HFFc6 (cell line): Measurements from ENCODE around the gene ATP6V0B. TPM values are rescaled to one million over a fixed set of nuclear protein-coding genes. Genes with fewer than 3 reads are reported as not detected.

Experiments
- DNase-seq: peaks from one replicate; pipeline ENCODE4 v3.0.0-alpha.2; 2018
- H3K27ac Mint-ChIP-seq: 2 replicates; pipeline ENCODE4 v1.8.0; 2020; ENCODE audit warnings: mild to moderate bottlenecking, mixed read lengths
- H3K27me3 Mint-ChIP-seq: 2 replicates; pipeline ENCODE4 v1.8.0; 2021; ENCODE audit warnings: mild to moderate bottlenecking, moderate library complexity, mixed read lengths; ENCODE audit not compliant: insufficient read depth
- H3K36me3 Mint-ChIP-seq: 2 replicates; pipeline ENCODE4 v1.8.0; 2021; ENCODE audit warnings: low read depth, mixed read lengths
- H3K4me1 Mint-ChIP-seq: 2 replicates; pipeline ENCODE4 v1.8.0; 2020; ENCODE audit warnings: low read depth, mixed read lengths
- H3K4me3 Mint-ChIP-seq: 2 replicates; pipeline ENCODE4 v1.8.0; 2020; ENCODE audit warnings: mild to moderate bottlenecking, moderate library complexity, mixed read lengths
- H3K9me3 Mint-ChIP-seq: 2 replicates; pipeline ENCODE4 v1.8.0; 2020; ENCODE audit warnings: mild to moderate bottlenecking, mixed read lengths
- CTCF ChIP-seq: fragments of 200-600 bp; sonication (generic); IDR thresholded peaks from 2 replicates; pipeline ENCODE4 v1.5.0; 2021; ENCODE audit warnings: antibody characterized with exemption, mild to moderate bottlenecking
- total RNA-seq, 6 experiments: library from RNA; stranded (reverse); fragmentation: NEBNext Ultra II Directional; extraction: Animal tissue kit (Norgen Biotek cat#: 25700); gene quantifications; 2 replicates in 1 of 6; 3 replicates in 5 of 6; pipeline ENCODE4 v1.2.3, GENCODE V29; 2021

The ATP6V0B gene
- total RNA-seq, 6 experiments from 2014 or later: 145 to 191 (median 155) TPM

GRCh38 chr1:43979528-43980254 lies 4.9 kb downstream of the ATP6V0B start:
- H3K27ac Mint-ChIP-seq: peak overlapping the region; percentile 87
- H3K4me3 Mint-ChIP-seq: peak overlapping the region; percentile 92
- H3K9me3 Mint-ChIP-seq: no peaks in the 10 kb centered on the region
- no peak for TF ChIP-seq CTCF
- peaks cover 54% of the 10 kb centered on the region for H3K4me1 Mint-ChIP-seq
- H3K36me3 Mint-ChIP-seq: peaks cover 46% of the 10 kb centered on the region
- H3K27me3 Mint-ChIP-seq: peaks cover 6% of the 10 kb centered on the region
- peak; percentile 43 for DNase-seq

- H3K4me3 Mint-ChIP-seq: peak overlapping the region; percentile 92
- H3K9me3 Mint-ChIP-seq: no peaks in the 10 kb centered on the region
- H3K4me1 Mint-ChIP-seq: peaks cover 55% of the 10 kb centered on the region
- H3K36me3 Mint-ChIP-seq: peaks cover 48% of the 10 kb centered on the region
- TF ChIP-seq CTCF: no peak
- peak overlapping the region; percentile 87 for H3K27ac Mint-ChIP-seq
- peaks cover 6% of the 10 kb centered on the region for H3K27me3 Mint-ChIP-seq
- no peak for DNase-seq
These were observed 5.7 kb downstream of the ATP6V0B start for GRCh38 chr1:43980255-43981134.

- Mint-ChIP-seq H3K4me3 (no peak overlapping the region; the same call in 1 of the 2 replicates), H3K27me3 (peaks cover 6% of the 10 kb centered on the region), H3K27ac (no peak overlapping the region), H3K36me3 (peaks cover 53% of the 10 kb centered on the region), H3K4me1 (peaks cover 57% of the 10 kb centered on the region), H3K9me3 (no peaks in the 10 kb centered on the region)
- no peak for DNase-seq
- TF ChIP-seq CTCF: no peak
These were observed 6.4 kb downstream of the ATP6V0B start for GRCh38 chr1:43981135-43981491.

GRCh38 chr1:43981636-43982035 lies 6.9 kb downstream of the ATP6V0B start:
- Mint-ChIP-seq H3K27me3 (peaks cover 6% of the 10 kb centered on the region), H3K4me3 (no peak overlapping the region), H3K4me1 (peaks cover 57% of the 10 kb centered on the region), H3K27ac (no peak overlapping the region), H3K9me3 (no peaks in the 10 kb centered on the region), H3K36me3 (peaks cover 48% of the 10 kb centered on the region)
- no peak for TF ChIP-seq CTCF
- DNase-seq: no peak

GRCh38 chr1:43982241-43982640 lies 7.5 kb downstream of the ATP6V0B start:
- no peak overlapping the region for H3K27ac Mint-ChIP-seq
- no peaks in the 10 kb centered on the region for H3K9me3 Mint-ChIP-seq
- peaks cover 6% of the 10 kb centered on the region for H3K27me3 Mint-ChIP-seq
- H3K36me3 Mint-ChIP-seq: peaks cover 42% of the 10 kb centered on the region
- no peak for DNase-seq
- H3K4me1 Mint-ChIP-seq: peaks cover 57% of the 10 kb centered on the region
- H3K4me3 Mint-ChIP-seq: no peak overlapping the region
- no peak for TF ChIP-seq CTCF
